ENCODE measurements around the gene DEK.
A peak's percentile ranks its signal among the peaks of the same experiment; 100 is the strongest.
"Not testable (repeated sequence)": the region's sequence is repeated elsewhere in the genome, so short reads cannot be mapped to it uniquely, and the experiment has no call there.

Gene DEK

DNA sequence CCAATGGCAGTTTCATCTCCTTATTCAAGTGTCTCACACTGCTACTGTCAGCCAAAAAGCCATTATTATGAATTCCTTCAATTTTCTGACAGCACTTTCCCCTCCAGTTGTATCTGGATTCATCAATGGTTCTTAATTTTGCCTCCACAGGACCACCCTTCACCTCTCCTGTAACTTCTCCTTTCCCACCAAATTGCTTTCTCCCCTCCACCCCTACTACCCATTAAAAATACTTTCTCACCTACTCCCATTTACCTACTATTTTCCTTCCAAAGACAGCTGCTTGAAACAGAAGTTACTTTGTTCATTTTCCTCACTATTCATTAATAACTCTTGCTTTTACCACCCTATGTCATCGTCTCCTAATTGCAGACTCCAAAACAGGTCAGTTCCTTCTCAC lies 29.8 kb downstream of the DEK start:
- DNase-seq = no peak

DNA sequence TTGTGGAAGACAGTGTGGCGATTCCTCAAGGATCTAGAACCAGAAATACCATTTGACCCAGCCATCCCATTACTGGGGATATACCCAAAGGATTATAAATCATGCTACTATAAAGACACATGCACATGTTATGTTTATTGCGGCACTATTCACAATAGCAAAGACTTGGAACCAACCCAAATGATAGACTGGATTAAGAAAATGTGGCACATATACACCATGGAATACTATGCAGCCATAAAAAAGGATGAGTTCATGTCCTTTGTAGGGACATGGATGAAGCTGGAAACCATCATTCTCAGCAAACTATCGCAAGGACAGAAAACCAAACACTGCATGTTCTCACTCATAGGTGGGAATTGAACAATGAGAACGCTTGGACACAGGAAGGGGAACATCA lies 30.6 kb downstream of the DEK start:
- not testable (repeated sequence) for DNase-seq

DNA sequence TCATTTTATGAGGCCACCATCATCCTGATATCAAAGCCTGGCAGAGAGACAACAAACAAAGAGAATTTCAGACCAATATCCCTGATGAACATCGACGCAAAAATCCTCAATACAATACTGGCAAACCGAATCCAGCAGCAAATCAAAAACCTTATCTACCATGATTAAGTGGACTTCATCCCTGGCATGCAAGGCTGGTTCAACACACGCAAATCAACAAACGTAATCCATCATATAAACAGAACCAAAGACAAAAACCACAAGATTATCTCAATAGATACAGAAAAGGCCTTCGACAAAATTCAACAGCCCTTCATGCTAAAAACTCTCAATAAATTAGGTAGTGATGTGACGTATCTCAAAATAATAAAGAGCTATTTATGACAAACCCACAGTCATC lies 32.5 kb downstream of the DEK start:
- DNase-seq = not testable (repeated sequence)

DNA sequence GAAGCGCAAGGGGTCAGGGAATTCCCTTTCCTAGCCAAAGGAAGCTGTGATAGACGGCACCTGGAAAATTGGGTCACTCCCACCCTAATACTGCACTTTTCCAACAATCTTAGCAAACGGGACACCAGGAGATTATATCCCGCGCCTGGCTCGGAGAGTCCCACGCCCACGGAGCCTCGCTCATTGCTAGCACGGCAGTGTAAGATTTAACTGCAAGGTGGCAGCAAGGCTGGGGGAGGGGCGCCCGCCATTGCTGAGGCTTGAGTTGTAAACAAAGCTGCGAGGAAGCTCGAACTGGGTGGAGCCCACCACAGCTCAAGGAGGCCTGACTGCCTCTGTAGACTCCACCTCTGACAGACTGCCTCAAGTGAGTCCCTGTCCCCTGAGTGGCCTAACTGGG lies 35.7 kb downstream of the DEK start:
- not testable (repeated sequence) for DNase-seq

DNA sequence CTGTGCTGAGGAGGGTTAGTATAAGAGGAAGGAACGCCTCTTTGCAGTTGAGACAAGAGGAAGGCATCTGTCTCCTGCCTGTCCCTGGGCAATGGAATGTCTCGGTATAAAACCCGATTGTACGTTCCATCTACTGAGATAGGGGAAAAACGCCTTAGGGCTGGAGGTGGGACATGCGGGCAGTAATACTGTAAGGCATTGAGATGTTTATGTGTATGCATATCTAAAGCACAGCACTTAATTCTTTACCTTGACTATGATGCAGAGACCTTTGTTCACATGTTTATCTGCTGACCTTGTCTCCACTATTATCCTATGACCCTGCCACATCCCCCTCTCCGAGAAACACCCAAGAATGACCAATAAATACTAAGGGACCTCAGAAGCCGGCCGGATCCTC lies 37.2 kb downstream of the DEK start:
- not testable (repeated sequence) for DNase-seq

DNA sequence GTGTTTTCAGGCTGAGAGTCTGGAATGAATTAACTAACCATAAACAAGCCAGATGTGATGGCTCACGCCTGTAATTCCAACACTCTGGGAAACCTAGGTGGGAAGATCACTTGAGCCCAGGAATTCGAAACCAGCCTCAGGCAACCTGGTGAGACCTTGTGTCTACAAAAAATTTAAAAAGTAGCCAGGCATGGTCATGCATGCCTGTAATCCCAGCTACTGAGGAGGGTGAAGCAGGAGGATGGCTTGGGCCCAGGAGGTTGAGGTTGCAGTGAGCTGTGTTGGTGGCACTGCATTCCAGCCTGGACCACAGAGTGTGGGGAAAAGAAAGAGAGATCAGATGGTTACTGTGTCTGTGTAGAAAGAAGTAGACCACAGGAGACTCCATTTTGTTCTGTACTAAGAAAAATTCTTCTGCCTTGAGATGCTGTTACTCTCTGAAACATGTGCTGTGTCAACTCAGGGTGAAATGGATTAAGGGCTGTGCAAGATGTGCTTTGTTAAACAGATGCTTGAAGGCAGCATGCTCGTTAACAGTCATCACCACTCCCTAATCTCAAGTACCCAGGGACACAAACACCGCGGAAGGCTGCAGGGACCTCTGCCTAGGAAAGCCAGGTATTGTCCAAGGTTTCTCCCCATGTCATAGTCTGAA lies 37.8 kb downstream of the DEK start:
- not testable (repeated sequence) for DNase-seq

DNA sequence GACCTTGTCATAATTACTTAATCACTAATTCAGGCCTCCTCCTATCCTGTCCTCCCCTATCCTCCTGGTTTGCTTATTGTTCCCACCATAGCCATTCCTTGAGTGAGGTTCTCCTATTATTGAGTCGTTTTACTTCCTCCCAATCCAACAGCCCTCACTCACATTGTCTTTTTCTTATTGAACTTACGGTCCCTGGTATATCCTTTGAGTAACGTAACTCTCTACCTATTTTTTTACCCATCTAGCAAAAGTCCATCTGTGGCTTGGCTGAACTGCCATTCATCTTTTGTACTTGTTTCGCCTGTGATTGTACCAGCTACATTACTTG lies 43.1 kb downstream of the DEK start:
- no peak for DNase-seq

DNA sequence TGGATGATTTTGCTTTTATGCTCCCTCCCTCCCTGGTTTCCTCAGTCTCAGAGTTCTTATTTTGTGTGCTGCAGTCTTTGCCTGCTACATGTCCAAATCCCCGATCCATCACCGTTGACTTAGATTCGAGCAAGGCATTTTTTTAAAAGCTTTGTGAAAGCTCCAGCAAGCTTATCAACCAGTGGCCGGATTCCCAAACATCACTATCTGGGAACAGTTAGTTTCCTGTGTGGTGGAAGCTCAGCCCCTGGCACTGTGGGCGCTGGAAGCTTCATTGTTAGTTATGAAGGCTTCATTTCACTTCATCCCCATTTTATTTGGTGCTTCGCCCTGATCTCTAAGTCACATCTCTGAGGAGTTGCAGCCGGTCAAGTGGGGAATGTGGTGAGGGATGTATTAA lies 44.7 kb downstream of the DEK start:
- no peak for DNase-seq

DNA sequence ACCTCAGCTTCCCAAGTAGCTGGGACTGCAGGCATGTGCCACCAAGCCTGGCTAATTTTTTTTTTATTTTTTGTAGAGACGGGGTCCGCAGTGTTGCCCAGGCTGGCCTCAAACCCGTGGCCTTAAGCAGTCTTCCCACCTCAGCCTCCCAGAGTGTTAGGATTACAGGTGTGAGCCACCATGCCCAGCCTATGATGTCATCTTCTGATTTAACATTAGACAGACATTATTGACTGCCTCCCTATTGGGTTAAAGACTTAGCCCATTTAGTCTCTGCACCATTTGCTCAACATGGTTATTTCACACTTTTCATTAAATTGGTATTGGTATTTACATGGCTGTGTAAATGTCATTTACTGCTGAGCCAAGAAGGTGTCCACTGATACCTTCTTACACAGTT lies 46.1 kb downstream of the DEK start:
- no peak for DNase-seq

DNA sequence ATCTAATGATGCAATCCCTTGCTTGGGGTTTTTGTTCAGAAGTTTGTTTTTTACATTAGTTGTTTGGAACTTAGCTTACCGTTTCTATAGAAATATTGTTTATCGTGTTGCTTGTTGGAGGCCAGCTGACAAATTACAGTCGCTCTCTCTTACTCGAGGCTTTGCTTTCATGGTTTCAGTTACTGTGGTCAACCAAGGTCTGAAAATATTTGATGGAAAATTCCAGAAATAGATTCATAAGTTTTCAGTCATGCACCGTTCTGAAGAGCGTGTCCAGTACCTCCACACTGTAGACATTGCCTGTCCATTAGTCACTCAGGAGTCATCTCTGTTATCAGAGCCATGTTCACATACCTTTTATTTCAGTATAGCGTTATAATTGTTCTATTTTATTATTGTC lies 47.9 kb downstream of the DEK start:
- DNase-seq = no peak

DNA sequence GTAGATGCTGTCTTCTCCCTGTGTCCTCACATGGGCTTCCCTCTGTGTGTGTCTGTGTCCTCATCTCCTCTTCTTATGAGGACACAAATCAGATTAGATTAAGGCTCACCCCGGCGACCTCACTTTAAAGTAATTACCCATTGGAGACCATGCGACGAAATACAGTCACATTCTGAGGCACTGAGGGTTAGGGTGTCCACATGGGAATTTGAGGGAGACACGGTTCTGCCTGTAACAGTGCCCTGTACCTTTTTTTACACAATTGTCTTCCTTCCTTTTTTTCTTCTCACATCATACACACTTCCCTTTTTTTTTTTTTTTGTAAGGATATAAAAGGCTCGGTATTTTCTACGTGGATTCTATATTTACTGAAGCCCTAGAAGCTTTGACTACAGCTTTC lies 48.9 kb downstream of the DEK start:
- DNase-seq = peak; percentile 33

DNA sequence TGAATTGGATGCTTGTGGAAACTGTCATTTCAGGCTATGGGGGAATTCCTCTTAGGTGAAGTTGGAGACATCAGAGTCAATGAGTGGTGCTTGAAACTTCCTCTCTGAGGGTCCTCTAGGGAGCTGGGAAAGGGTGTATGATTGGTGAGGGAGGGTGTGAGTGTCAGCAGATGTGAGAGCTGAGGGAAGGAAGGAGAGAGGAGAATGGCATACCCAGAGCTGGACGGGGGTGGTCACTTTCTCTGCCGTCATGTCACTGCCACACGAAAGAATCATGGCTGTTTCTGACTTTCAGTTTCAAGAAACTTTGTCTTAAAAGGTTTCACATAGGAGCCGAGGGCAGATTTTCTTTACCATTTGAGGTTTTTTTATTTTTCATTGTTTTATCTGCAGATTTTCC lies 50.3 kb downstream of the DEK start:
- DNase-seq = no peak

DNA sequence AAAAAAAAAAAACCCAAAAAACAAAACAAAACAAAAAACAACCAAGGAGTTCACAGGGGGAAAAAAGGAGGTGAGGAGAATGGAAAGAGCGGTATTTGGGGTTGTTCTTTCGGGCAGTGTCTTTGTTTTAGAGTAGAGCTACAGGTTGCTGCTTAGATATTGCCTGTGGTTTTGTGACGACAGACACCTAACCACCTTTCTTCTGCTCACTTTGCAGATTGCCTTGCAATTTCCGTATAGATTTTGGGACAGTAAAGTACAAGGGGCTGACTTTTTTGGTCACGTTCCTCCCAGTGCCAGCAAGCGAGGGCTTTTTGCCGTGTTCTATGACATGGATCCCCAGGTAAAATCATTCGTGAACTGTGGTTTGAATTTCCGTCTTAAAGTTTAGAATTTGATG lies 50.9 kb downstream of the DEK start:
- no peak for DNase-seq

DNA sequence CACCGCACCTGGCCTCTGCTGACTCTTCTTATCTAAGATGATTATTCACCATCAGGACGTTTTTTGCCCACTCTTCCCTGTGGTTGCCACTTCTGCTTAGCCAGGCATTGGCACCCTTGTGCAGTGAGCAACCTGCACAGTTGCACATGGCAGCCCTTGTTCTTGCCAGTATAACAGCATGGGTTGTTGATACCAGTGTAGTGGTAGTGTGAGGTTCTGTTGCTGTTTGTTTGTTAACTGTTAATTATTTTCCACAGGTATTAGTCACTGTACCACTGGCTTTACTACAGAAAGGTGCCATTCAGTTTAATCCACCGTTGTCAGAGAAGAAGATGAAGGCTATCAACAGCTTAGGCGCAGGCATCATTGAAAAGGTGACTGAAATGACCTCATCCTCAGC lies 52.1 kb downstream of the DEK start:
- no peak for DNase-seq

DNA sequence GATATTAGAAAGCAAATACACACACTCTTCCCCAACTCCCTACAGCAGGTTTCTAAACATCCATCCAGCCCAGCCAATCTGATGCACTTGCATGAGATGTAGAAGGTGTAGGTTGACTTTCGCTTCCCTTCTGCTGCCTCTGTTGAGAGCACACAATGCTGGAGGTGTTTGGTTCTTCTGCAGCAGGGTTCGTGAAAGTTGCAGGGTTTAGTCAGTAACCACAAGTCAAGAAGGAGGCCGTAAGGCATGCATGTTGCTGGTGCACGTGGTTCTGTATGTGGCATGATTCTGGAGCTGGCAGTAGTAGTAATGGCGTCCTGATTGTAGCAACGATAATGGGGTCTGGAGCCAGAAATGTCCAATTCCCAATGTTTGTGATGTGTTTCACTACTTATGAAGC lies 53.0 kb downstream of the DEK start:
- no peak for DNase-seq

DNA sequence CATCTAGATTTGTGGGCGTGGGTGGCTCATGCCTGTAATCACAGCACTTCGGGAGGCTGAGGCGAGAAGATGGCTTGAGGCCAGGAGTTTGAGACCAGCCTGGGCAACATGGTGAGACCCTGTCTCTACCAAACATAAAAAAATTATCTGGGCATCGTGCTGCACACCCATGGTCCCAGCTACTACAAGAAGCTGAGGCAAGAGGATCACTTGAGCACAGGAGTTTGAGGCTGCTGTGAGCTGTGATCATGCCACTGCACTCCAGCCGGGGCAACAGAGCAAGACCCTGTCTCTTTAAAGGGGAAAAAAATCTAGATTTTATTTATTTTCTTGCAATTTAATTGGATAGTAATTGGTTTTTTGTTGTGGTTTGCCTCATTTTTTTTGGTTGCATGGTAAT lies 53.6 kb downstream of the DEK start:
- no peak for DNase-seq

DNA sequence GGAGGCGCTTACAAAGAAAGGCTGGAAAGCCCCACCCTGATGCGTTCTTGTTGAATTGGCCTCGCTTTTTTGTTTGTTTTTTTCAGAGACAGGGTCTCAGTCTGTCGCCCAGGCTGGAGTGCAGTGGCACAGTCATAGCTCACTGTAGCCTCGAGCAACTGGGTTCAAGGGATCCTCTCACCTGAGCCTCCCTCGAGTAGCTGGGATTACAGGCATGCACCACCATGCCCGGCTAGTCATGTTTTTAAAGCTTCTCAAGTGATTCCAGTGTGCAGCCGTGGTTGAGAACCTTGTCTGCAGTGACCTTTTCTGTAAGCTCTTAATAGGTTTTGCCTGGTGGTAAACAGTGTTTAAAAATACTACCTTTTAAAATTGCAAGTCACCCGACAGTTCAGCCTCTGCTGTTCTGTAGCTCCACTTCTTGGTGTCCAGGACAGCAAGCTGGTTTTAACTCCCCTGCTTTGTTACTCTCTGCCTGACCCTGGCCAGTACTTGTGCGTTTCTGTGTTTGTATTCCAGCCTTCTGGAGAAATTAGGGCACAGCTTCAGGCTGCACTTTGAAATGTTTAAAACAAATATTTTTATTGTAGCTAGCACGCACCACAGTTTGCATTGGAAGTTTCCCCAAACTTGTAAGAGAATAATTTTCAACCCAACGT lies 54.7 kb downstream of the DEK start:
- no peak for DNase-seq

DNA sequence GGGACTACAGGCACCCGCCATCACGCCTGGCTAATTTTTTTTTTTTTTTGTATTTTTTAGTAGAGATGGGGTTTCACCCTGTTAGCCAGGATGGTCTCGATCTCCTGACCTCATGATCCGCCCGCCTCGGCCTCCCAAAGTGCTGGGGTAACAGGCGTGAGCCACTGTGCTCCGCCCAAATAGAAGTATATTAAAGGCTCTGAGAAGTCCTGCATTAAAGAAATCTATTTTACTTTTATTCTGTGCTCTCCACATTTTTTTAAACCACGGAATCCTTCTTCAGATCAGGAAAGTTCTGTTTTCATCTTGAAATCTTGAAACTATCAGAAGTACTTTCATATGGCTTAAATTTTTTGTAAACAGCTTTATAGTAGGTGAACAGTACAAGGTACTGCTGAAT lies 55.6 kb downstream of the DEK start:
- not testable (repeated sequence) for DNase-seq

DNA sequence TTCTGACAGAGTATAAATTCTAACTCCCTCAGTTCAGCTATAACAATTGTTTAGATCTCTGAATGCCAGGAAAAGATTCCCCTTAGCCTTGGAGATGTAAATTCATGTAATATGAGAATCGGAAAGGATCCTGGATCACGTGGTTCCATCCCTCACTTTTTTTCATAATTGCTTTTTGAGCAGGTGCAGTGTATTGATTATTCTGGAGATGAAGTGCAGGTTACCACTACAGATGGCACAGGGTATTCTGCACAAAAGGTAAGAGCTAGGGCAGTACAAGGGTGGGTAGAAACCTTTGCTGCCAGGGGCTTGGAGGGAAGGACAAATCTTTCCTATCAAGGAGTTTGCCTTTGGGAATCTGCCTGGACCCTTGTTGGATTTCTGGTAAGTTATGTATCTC lies 56.4 kb downstream of the DEK start:
- DNase-seq = no peak

DNA sequence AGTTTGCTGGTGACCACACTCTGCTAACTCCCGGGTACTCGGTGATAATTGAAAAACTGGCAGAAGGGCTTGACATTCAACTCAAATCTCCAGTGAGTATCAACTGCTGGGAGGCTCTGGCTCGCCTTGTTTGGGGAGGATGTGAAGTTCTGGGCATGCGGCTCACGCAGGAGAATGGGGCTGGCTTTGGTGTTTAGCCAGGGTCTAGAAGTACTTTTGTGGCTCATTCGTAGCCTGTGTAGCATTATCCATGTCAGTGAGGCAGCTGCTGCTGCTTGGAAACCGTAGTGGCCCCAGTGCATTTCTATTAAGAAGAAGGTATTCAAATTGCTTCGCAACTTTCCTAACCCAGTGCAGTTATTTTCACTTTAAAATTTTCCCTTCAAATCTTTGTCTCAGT lies 56.9 kb downstream of the DEK start:
- no peak for DNase-seq

DNA sequence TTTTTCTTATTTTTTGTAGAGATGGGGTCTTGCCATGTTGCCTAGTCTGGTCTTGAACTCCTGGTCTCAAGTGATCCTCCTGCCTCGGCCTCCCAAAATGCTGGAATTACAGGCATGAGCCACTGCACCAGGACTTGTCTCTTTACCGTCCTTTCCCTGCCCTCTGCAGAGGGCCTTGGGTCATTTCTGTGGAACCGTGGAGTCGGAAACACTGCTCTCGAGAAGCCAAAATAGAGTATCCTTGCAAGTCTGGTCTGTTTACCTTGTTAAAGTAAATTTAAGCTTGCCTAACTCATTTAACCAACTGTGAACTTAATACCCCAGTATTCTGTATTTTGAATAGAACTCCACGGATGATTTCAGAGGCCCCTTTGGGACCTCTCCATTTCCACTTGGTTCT lies 57.7 kb downstream of the DEK start:
- no peak for DNase-seq

DNA sequence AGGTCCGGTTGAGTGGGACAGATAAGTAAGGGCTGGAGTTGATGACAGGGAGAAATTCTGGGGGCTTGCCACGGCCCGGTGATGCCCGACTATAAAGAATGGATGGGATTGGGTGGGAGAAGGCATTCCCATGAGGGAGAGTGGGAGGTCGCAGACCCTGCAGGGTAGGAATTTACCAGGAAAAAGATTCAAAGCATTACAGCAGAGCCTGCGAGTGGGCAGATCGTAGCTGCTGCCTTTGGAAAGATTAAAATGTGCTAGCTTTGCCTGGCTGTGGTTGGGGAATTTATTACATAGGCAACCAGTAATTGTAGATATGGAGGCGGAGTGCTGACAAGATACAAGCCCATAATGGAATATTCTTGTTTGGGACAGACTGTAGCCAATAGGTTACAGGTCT lies 59.6 kb downstream of the DEK start:
- DNase-seq = no peak

DNA sequence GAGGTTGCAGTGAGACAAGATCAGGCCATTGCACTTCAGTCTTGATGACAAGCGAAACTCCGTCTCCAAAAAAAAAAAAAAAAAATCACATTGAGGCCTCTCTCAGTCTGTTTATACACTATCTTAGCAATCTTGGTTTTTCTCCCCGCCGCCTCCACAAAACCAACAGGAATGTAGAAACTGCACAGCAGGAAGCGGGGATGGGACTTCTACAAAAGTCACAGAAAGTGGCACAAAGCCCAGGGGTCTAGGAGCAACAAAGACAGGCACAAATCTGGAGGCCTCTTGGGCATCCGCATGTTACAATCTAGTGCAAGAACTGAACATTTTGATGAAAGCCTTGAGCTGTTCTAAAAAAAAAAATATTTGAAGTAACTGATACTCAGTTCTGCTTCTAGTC lies 60.5 kb downstream of the DEK start:
- DNase-seq = no peak

DNA sequence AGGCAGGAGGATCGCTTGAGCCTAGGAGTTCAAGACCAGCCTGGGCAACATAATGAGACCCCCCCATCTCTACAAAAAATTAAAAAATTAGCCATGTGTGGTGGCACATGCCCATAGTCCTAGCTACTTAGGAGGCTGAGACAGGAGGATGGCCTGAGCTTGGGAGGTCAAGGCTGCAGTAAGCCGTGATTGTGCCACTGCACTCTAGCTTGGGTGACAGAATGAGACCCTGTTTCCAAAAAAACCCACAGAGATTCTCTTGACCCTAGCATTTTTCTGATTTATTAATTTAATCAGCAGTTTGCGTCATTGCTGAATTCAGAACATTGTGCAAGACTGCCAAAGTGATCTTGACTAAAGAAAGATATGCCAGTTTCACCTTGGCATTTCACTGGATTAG lies 72.3 kb downstream of the DEK start:
- DNase-seq = no peak

DNA sequence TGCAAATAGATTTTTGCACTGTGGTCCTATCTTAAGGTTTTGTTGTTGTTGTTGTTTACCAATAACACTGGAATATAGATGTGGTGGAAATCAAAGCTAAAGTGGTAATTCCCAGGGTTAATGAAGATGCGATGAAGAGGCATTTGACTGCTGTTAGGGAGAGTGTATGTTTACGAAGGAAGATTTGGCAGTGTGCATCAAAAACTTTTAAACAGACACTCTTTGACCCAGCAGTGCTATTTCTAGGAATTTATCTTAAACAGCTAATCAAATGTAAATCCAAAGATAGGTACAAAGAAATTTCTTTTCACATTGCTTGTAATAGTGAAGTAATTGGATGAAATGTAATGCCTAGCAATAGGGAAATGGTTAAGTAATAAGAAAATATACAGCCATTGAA lies 75.1 kb downstream of the DEK start:
- DNase-seq = no peak
